ENCODE measurements around the gene NKAPL. TPM values are rescaled to one million over a fixed set of nuclear protein-coding genes. Genes with fewer than 3 reads are reported as not detected.

The NKAPL gene
- total and polyA plus RNA-seq, 4 experiments from 2014 or later: 0.15 to 0.33 TPM; not detected in 2

DNA sequence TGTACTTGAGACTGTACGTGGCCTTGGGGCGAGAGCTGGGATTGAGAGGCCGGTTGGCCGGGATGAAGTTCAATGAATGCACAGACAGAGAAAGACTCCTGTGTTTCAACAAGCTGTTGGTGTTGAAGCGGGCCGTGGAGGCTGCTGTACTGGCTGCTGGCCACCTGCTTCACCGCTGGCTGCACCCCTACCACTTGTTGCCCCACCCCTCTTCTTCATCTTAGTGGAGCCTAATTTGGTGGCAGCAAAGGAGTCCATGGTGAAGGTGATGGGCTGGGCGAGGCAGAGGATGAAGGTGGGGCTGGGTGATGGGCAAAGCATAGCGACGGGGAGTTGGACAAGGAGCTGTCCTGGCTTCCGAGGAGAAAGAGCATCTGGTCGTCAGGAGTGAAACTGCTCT is 41.2 kb upstream of the NKAPL start:
- DNase-seq: no peak
- intact Hi-C loops (cut with micrococcal nuclease): no loop called here
- Mint-ChIP-seq H3K4me3 (peak overlapping the region in 5 of 8 donors; percentile 14 to 65 (median 39)), H3K4me1 (peaks cover 0 to 8% (median 3%) of the 10 kb centered on the region in 4 donors), H3K27ac (no peak overlapping the region), H3K27me3 (peaks cover 52 to 72% of the 10 kb centered on the region in 2 donors), H3K9me3 (peaks cover 0 to 6% (median under 1%) of the 10 kb centered on the region in 8 donors), H3K36me3 (no peaks in the 10 kb centered on the region)
- no peak overlapping the region for H3K4me3 ChIP-seq (ENCODE audit: low read length in 2 of 2)
- peaks cover 20% of the 10 kb centered on the region for H3K27me3 ChIP-seq (ENCODE audit: insufficient read depth, low read length)
- ChIA-PET POLR2A (ENCODE audit: partially characterized antibody) (interaction anchor here (1.7 kb wide), 1 partner anchor 76 kb away, joined by 3 read pairs; the partner anchor contains the start of gene ZKSCAN8), CTCF (ENCODE audit: partially characterized antibody) (no interaction called here)
- no peaks in the 10 kb centered on the region for H3K36me3 ChIP-seq (ENCODE audit: insufficient read depth, low read length)
- H3K27ac ChIP-seq (ENCODE audit: low read depth, low read length): no peak overlapping the region
- H3K4me1 ChIP-seq (ENCODE audit: insufficient read depth, low read length): peaks cover 1% of the 10 kb centered on the region
- H3K9me3 ChIP-seq (ENCODE audit: control insufficient read depth in 1 of 2, low read length in 2 of 2): no peaks in the 10 kb centered on the region

DNA sequence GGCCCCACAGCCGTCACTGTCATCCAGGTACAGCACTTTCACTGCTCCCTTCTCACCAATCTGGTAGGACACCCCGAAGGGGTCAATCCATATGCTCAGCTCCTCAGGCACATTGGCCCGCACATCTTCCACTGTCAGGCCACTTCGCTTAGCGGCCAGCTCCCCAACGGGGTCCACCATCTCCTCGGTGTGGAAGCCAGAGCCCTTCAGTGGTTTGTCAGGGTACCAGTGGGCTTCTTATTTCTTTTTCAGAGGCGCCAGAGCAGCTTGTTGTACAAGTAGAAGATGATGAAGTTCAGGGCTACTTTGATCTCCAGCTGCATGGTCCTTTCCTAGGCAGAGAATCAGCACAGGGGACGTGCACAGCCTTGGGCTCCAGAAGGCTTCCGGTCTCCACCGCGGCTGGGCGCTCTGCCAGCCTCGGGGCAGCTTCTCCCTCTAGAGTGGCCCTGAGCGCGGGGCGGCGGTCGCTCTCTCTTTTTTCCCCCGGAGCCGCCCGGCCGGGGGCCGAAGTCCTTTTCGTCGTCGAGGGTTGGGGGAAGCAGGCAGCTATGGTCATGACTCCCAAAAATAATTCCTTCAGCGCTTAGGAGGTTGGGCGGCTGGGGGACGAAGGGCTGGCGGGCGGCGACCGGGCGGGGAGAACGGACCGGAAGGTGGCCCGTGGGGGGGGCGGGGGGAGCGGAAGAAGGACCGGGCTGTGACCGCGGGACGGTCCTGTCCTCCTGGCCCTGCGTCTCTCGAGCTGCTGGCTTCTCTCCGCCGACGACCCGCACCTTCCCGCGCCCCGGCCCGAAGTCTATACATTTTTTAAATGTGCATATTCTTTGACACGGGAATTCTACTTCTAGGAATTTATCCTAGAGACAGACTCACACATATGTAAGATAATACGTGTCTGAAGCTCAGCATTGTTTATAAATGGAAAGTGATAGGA is 40.5 kb upstream of the NKAPL start:
- intact Hi-C loops (cut with micrococcal nuclease): no loop called here
- no peak overlapping the region for H3K27ac Mint-ChIP-seq

DNA sequence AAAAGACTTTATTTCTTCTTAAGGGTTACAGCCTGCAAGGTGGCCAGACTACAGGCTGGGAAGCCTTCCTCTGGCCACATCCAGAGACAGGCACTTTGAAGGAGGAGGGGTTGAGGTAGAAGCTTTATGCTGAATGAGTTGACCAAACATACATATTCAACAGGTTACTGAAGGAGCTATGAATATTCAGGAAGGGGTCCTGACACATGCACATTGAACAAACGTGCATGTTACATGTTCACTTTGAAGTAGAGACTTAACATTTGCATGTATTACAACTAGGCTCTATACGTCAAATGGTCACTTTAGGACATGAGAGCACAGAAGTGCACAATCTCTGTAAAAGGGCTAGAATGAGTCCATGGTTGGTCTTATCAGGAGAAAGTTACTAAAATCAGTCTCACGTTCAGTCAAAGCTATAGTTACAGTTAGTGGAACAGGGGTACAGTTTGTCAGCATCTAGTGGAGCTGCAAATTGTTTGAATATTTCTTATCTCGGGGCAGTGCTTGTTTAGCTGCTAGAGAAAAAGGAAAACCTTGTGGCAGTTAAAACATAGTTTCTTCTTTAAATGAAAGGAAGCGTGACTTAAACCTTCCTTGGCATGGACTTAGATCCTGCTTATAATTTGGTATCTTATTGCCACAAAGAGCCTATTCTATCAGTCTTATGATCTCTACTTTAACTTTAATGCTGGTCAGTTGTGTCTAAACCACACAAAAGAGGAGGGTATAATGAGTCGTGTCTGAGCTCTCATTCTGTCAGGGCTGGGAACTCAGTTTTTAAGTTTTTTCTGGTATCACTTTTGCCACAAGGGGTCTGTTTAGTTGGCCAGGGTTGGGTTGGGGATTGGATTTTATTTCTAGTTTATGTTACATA is 38.6 kb upstream of the NKAPL start:
- Mint-ChIP-seq H3K9me3 (peaks cover 0 to 8% (median 0%) of the 10 kb centered on the region in 8 donors), H3K36me3 (peaks cover 0 to 2% of the 10 kb centered on the region in 2 donors), H3K27ac (no peak overlapping the region), H3K27me3 (peaks cover 48 to 67% of the 10 kb centered on the region in 2 donors), H3K4me3 (no peak overlapping the region), H3K4me1 (peaks cover 6 to 12% (median 10%) of the 10 kb centered on the region in 4 donors)
- Histone ChIP-seq H3K27ac (ENCODE audit: low read depth, low read length) (no peak overlapping the region), H3K27me3 (ENCODE audit: insufficient read depth, low read length) (peaks cover 14% of the 10 kb centered on the region), H3K36me3 (ENCODE audit: insufficient read depth, low read length) (no peaks in the 10 kb centered on the region), H3K4me1 (ENCODE audit: insufficient read depth, low read length) (peaks cover 3% of the 10 kb centered on the region), H3K4me3 (ENCODE audit: low read length in 2 of 2) (no peak overlapping the region), H3K9me3 (ENCODE audit: control insufficient read depth in 1 of 2, low read length in 2 of 2) (no peaks in the 10 kb centered on the region)
- intact Hi-C loops (cut with micrococcal nuclease): no loop called here
- ChIA-PET CTCF (ENCODE audit: partially characterized antibody) (no interaction called here), POLR2A (ENCODE audit: partially characterized antibody) (interaction anchor here (1.8 kb wide), 1 partner anchor 79 kb away, joined by 4 read pairs; the partner anchor contains the start of gene ZKSCAN8)
- no peak for DNase-seq

More for the DNA sequence above, 40.5 kb upstream of the NKAPL start:
- Histone ChIP-seq H3K27ac (ENCODE audit: low read depth, low read length) (no peak overlapping the region), H3K4me3 (ENCODE audit: low read length in 2 of 2) (peak overlapping the region in 1 of 2 donors; percentile 25), H3K9me3 (ENCODE audit: control insufficient read depth in 1 of 2, low read length in 2 of 2) (no peaks in the 10 kb centered on the region), H3K27me3 (ENCODE audit: insufficient read depth, low read length) (peaks cover 18% of the 10 kb centered on the region), H3K36me3 (ENCODE audit: insufficient read depth, low read length) (no peaks in the 10 kb centered on the region), H3K4me1 (ENCODE audit: insufficient read depth, low read length) (no peaks in the 10 kb centered on the region)
- H3K36me3 Mint-ChIP-seq: no peaks in the 10 kb centered on the region
- CTCF ChIA-PET (ENCODE audit: partially characterized antibody): no interaction called here
- no peak for DNase-seq
- H3K4me3 Mint-ChIP-seq: peak overlapping the region; percentile 70 to 83 (median 74)
- peaks cover 55 to 71% of the 10 kb centered on the region in 2 donors for H3K27me3 Mint-ChIP-seq
- POLR2A ChIA-PET (ENCODE audit: partially characterized antibody): interaction anchor here (1.7 kb wide), 1 partner anchor 77 kb away, joined by 3 read pairs; the partner anchor contains the start of gene ZKSCAN8
- peaks cover 0 to 4% (median under 1%) of the 10 kb centered on the region in 4 donors for H3K4me1 Mint-ChIP-seq
- H3K9me3 Mint-ChIP-seq: peaks cover 0 to 6% (median under 1%) of the 10 kb centered on the region in 8 donors

DNA sequence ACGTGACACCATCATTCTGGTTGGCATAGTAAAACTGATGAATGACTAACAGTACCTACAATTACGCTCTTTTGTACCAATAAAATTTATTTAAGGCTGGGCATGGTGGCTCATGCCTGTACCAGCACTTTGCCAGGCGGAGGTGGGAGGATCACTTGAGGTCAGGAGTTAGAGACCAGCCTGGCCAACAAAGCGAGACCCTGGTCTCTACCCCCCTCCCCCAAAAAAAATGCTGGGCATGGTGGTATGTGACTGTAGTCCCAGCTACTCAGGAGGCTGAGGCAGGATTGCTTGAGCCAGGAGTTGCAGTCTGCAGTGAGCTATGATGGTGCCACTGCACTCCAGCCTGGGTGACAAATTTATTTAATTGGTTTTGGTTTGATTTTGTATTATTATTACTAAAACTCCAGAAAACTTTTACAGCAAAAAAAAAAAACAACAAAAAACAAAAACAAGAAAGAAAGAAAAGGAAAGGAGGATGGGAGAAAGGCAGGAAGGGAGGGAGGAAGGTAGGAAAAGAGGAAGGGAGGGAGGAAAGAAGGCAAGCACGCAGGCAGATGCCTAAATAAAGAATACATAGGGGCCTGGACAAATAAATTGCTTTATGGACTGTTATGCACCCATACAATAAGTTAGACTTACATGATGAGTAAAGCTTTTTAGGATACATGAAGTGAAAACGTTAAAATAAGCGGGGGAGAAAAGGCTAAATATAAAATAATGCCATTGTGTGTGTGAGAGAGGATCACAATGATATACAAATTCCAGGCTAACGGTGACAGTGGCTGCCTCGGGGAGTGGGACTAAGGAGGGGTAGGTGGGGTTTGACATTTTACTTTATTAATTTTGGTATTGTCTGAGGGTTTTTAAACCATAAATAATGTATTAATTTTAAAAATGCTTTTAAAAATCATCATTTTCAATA is 34.7 kb upstream of the NKAPL start:
- H3K4me1 Mint-ChIP-seq: peaks cover 8 to 15% (median 8%) of the 10 kb centered on the region in 4 donors
- Histone ChIP-seq H3K4me3 (ENCODE audit: low read length in 2 of 2) (peak overlapping the region; percentile 60 to 74), H3K36me3 (ENCODE audit: insufficient read depth, low read length) (no peaks in the 10 kb centered on the region), H3K27ac (ENCODE audit: low read depth, low read length) (no peak overlapping the region), H3K4me1 (ENCODE audit: insufficient read depth, low read length) (peaks cover 7% of the 10 kb centered on the region), H3K27me3 (ENCODE audit: insufficient read depth, low read length) (peaks cover 14% of the 10 kb centered on the region), H3K9me3 (ENCODE audit: control insufficient read depth in 1 of 2, low read length in 2 of 2) (no peaks in the 10 kb centered on the region)
- POLR2A ChIA-PET (ENCODE audit: partially characterized antibody): no interaction called here
- intact Hi-C loops (cut with micrococcal nuclease): no loop called here
- peaks cover 4 to 10% of the 10 kb centered on the region in 2 donors for H3K36me3 Mint-ChIP-seq
- CTCF ChIA-PET (ENCODE audit: partially characterized antibody): no interaction called here
- peaks cover 0 to 8% (median 0%) of the 10 kb centered on the region in 8 donors for H3K9me3 Mint-ChIP-seq
- DNase-seq: no peak
- peaks cover 36% of the 10 kb centered on the region in 2 donors for H3K27me3 Mint-ChIP-seq
- H3K27ac Mint-ChIP-seq: peak overlapping the region in 4 of 7 donors; percentile 69 to 92 (median 90)
- peak overlapping the region; percentile 91 to 97 (median 94) for H3K4me3 Mint-ChIP-seq

DNA sequence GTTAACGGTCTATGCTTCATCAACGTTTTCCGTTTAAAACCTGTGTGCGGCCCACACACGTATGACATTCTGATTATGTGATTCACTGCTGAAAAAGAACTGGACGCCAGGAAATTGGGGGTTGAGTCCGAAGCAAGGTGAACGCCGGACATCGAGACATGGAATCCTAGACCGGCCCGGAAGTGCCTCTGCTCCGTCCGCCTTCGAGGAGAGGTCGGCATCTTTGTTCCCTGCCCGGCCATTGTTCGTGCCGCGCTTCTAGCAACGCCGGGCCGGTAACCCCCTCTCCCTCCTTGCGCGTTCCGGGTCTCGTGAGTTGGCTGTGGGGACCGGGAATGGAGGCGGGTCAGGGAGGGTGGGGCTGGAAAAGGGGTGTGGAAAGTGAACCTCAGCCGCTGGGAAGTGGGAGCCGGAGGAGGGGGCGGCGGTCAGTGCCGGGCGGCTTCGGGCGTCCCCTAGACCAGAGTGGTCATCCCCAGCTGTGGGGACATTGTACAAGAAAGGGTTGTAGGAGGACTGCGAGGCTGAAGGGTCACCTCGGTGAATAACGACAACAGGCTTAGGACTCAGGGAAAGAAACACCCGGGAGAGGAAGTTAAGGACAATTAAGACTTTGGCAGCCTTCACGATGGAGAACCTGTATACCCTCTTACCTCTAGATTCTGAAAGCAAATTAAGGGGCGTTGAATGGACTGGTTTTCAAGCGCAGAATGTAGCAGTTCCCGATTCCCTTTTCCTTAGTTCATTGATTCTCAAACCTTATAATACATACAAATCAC is 33.9 kb upstream of the NKAPL start, which contains the start of gene ZSCAN9:
Gene ZSCAN9 (plus strand): TSS at position 220 of the 779 bp plus-strand sequence. CDS start 1,810 bp downstream, outside the sequence.
- peak in 3 of 5 donors; percentile 15 to 26 (median 16) for DNase-seq
- Mint-ChIP-seq H3K27ac (peak within 1 kb of the TSS in 6 of 7 donors; percentile 36 to 92 (median 82)), H3K36me3 (peaks cover 8 to 10% of the 10 kb centered on the region in 2 donors)

More for the DNA sequence above, 33.9 kb upstream of the NKAPL start, which contains the start of gene ZSCAN9:
- Histone ChIP-seq H3K36me3 (ENCODE audit: insufficient read depth, low read length) (no peaks in the 10 kb centered on the region), H3K27ac (ENCODE audit: low read depth, low read length) (no peak within 1 kb of the TSS), H3K9me3 (ENCODE audit: control insufficient read depth in 1 of 2, low read length in 2 of 2) (no peaks in the 10 kb centered on the region), H3K27me3 (ENCODE audit: insufficient read depth, low read length) (peaks cover 14% of the 10 kb centered on the region), H3K4me1 (ENCODE audit: insufficient read depth, low read length) (peaks cover 7% of the 10 kb centered on the region), H3K4me3 (ENCODE audit: low read length in 2 of 2) (peak within 1 kb of the TSS; percentile 60 to 74)
- H3K4me3 Mint-ChIP-seq: peak within 1 kb of the TSS; percentile 91 to 97 (median 94)
- ChIA-PET POLR2A (ENCODE audit: partially characterized antibody) (no interaction called here), CTCF (ENCODE audit: partially characterized antibody) (no interaction called here)
- peaks cover 8 to 15% (median 8%) of the 10 kb centered on the region in 4 donors for H3K4me1 Mint-ChIP-seq
- intact Hi-C loops (cut with micrococcal nuclease): no loop called here
- H3K9me3 Mint-ChIP-seq: peaks cover 0 to 8% (median 0%) of the 10 kb centered on the region in 8 donors
- H3K27me3 Mint-ChIP-seq: peaks cover 31% of the 10 kb centered on the region in 2 donors
